ENCODE data around the gene SLC50A1.
"Not testable (repeated sequence)": the region's sequence is repeated elsewhere in the genome, so short reads cannot be mapped to it uniquely, and the experiment has no call there.

The SLC50A1 gene

GRCh38 chr1:155134880-155135414, 705 bp upstream of the SLC50A1 start:
- peak; percentile 67 for DNase-seq (ENCODE audit: low read depth)

GRCh38 chr1:155136748-155137147, 1.1 kb downstream of the SLC50A1 start:
- no peak for DNase-seq (ENCODE audit: low read depth)

- DNase-seq (ENCODE audit: low read depth): no peak
Measured at GRCh38 chr1:155137154-155137949, 1.7 kb downstream of the SLC50A1 start.

DNA sequence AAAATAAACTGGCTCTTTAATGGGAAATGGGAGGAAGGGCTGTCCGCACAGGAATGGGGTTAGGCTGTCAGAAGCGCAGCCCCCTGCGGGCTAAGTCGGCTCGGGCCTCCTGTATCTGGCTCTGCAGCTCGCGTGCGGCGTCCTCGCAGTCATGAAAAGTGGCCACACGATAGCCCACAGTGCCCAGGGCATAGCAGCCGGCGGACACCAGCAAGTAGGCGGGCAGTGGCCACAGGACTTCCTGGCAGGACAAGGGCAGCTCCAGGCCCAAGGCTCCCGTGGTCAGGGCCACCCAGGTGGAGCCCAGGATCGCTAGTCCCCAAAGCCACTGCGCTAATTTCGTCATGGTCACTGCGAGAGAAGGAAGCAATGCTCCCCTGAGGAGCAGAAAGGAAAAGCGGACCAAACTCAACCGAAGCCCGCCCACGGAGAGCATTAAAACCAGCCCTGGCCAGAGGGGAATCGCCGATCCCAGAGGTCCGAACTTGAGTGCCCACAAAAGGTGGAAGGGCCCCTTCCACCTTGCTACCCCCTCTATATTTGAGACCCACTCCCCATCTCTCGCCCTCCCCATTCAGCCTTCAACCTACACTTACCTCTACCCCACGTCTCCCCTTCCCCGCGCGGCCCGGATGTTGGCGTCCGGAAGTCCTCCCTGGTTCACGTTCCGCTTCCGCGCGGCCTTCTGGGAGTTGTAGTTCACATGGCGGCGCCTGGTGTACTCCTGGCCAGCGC, 4.4 kb downstream of the SLC50A1 start, which contains the start of gene DPM3:
Gene DPM3 (minus strand): TSS at position 637 of the 735 bp plus-strand sequence. CDS start 291 bp downstream, at position 346.
- peak; percentile 83 for DNase-seq (ENCODE audit: low read depth)

- no peak for DNase-seq (ENCODE audit: low read depth)
Measured at GRCh38 chr1:155140630-155140953, 4.9 kb downstream of the SLC50A1 start.

DNA sequence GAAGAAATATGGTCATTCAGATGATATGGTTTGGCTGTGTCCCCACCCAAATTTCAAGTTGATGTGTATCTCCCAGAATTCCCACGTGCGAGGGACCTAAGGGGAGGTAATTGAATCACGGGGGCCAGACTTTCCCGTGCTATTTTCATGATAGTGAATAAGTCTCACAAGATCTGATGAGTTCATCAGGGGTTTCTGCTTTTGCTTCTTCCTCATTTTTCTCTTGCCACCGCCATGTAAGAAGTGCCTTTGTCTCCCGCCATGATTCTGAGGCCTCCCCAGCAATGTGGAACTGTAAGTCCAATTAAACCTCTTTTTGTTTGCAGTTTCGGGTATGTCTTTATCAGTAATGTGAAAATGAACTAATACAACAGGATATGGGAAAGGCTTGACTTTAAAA, 6.1 kb downstream of the SLC50A1 start:
- DNase-seq (ENCODE audit: low read depth): no peak

DNA sequence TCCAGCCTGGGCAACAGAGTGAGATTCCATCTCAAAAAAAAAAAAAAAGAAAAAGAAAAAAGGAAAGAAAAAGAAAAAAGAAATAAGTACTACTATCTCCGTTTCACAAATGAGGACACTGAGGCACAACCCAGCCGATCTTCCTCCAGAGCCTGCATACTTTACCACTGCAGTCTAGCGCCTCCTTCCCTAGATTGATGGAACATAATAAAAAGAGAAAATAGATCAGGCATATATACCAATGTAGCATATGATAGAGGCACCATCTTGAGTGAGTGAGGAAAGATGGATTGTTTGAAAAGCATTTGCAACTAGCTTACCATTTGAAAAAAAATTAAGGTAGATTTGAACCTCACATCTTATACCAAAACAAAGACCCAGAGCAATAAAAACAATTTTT, 9.8 kb downstream of the SLC50A1 start:
- DNase-seq (ENCODE audit: low read depth): no peak

- DNase-seq (ENCODE audit: low read depth): not testable (repeated sequence)
Measured at GRCh38 chr1:155155996-155156643, 20.5 kb downstream of the SLC50A1 start.

DNA sequence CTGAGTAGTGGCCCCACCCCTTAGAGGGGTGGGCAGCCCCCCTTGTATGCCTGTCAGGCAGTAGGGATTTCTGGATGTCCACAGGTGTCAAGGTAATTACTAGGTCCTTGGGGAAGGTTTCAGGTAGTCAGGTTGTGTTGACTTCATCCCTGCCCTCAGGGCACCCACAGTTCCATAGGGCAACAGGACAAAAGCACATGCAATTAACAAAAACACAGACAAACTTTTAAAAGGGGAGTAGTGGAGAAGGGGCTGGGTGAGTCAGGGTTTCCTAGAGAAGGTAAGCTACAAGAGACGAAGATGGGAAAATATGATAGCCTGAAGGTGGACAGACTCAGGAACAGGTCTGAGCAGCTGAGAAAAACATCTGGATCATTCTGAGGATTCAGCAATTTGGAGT, 23.3 kb downstream of the SLC50A1 start:
- DNase-seq (ENCODE audit: low read depth): no peak

DNA sequence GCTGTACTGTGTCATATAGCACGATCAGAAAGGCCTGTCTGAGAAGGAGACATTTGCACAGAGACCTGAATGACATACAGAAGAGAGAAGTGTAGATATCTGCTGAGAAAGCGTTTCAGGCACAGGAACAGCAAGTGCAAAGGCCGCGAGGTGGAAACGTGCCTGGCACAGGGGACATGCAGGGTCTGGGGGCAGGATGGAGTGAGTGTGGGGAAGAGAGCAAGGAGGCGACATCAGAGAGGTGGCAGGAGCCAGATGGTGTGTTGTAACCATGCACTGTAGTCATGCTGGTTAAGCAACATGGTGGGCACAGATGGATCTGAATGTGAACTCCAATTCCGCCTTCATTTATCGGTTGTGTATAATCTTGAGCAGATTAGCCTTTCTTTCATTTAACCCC, 24.5 kb downstream of the SLC50A1 start:
- DNase-seq (ENCODE audit: low read depth): no peak

DNA sequence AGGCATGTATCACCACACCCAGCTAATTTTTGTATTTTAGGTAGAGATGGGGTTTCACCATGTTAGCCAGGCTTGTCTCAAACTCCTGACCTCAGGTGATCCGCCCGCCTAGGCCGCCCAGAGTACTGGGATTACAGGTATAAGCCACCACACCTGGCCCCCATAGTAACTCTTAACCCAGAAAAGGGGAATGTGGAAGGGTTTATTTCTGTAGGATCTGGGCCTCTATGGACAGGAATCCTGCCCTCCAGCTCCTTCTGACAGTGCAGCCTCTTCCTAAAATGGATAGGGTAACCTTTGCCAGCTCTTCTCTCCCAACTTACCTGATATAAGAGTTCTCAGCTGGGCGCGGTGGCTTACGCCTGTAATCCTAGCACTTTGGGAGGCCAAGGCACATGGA, 27.0 kb downstream of the SLC50A1 start:
- DNase-seq (ENCODE audit: low read depth): not testable (repeated sequence)

DNA sequence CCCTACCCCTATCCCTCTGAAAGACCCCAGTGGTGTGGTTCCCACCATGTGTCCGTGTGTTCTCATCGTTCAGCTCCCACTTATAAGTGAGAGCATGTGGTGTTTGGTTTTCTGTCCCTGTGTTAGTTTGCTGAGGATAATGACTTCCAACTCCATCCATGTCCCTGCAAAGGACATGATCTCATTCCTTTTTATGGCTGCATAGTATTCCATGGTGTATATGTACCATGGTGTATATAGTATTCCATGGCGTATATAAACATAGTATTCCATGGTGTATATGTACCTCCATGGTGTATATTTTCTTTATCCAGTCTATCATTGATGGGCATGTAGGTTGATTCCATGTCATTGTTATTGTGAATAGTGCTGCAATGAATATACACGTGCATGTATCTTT, 28.1 kb downstream of the SLC50A1 start:
- DNase-seq (ENCODE audit: low read depth): not testable (repeated sequence)

- not testable (repeated sequence) for DNase-seq (ENCODE audit: low read depth)
Measured at GRCh38 chr1:155164625-155165024, 29.0 kb downstream of the SLC50A1 start.

GRCh38 chr1:155166051-155166470, 30.4 kb downstream of the SLC50A1 start:
- DNase-seq (ENCODE audit: low read depth): no peak

DNA sequence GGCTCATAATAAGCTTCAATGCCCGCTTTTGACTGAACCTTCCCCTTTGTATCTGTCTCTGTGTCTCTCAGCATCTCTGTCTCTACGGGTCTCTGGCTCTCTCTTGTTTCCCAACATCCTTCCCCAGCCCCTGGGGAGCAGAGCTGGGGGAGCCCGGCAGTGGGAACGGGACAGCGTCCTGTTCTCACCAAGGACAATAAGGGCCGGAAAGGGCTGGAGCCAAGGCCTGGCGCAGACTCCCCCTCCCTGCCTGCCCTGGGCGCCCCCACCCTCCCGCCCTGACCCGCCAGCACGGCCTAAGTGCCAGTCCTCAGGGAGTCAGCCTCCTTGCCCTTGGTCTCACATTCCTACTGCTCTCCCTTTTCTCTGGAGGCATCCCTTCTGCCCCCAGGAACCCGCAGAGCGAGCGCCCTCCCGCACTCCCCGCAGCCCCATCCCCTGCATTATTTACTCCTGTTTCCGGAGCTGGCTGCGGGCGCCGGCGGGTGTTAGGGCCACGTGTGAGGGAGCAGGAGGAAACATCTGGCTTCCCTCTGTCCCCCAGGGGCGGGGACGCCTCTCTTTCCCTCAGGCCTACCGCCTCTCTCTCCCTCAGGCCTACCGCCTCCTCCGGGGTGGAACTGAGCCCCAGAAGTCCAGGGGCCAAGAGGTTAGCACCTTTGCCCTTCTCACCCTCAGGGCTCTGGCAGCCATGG, 31.0 kb downstream of the SLC50A1 start:
- no peak for DNase-seq (ENCODE audit: low read depth)

- DNase-seq (ENCODE audit: low read depth): peak; percentile 75
Measured at GRCh38 chr1:155167166-155168104, 31.8 kb downstream of the SLC50A1 start.

DNA sequence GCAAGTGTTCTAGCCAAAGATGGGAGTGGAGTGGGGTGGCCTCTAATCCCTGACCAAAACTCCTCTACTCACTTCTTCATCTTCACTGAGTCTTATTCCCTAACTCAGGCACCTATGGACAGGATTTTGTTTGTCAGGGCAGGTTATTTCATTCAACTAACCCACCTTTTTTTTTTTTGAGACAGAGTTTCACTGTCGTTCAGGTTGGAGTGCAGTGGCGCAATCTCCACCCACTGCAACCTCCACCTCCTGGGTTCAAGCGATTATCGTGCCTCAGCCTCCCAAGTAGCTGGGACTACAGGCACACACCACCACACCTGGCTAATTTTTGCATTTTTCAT, 32.4 kb downstream of the SLC50A1 start:
- DNase-seq (ENCODE audit: low read depth): not testable (repeated sequence)

DNA sequence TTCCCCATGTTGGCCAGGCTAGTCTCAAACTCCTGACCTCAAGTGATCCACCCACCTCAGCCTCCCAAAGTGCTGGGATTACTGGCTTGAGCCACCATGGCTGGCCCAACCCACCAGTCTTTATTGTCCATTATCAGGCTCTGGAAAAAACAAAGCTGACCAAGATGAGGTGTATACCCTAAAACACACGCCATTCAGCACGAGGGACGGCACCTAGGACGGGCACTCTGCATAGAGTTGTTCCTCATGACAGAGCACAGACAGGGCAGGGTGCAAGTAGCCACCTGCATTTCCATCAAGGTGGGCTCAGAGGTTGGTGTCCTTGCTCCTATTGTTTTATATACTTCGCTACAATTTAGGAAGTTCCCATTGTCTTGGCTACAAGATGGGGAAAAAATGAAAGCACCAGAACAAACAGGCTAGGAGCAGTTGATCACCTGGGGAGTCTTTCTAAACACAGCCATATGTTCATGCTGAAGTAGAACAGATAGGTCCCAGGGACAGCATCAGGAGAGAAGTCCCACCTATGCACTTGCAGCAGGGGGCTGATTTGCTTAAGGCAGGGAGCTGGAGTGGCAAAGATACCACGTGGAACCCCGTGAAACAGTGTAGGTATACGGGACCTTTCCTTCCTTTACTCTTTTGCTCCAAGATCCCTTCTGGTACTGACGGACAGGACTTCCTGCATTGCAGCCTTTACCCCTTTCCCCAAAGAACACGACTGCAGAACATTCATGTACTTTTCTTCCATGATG, 33.0 kb downstream of the SLC50A1 start:
- DNase-seq (ENCODE audit: low read depth): no peak

- no peak for DNase-seq (ENCODE audit: low read depth)
Measured at GRCh38 chr1:155169541-155169940, 33.9 kb downstream of the SLC50A1 start.

DNA sequence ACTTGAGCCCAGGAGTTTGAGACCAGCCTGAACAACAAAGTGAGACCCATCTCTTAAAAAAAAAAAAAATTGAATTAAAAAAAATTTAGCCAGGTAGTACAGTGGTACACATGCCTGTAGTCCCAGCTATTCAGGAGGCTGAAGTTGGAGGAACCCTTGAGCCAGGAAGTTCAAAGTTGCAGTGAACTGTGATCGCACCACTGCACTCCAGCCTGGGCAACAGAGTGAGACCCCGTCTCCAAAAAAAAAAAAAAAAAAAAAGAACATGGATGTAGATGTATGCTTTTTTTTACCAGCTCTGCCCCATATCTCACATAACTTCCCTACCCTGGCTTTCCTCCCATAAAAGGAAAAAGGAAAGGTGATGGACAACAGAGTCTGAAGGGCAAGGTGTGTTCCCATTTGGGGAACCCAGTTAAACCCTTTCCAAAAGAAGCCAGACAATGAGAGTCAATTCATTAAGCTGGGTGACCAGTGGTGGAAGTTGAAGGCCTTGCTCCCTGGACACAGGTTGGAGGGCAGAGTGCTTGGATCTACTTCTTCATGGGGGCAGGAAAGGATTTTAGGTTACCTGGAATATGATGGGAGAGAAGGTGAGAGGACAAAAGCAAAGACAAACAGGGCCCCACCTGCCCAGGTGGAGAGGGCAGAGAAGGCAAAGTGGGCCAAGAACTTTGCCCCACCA, 34.6 kb downstream of the SLC50A1 start:
- DNase-seq (ENCODE audit: low read depth): no peak

All from activated T-cell treated with anti-CD3 and anti-CD28 coated beads for 24 hours (primary cell).